HG03045 (cell line): Measurements from ENCODE around the gene FGF22.
"Not testable (repeated sequence)": the region's sequence is repeated elsewhere in the genome, so short reads cannot be mapped to it uniquely, and the experiment has no call there.

Experiments used
- ATAC-seq: cut with Tn5 transposase; IDR thresholded peaks from one replicate; pipeline ENCODE4 v1.9.1; 2021; ENCODE audit warnings: mild to moderate bottlenecking, moderate library complexity; ENCODE audit not compliant: unreplicated experiment

The FGF22 gene

DNA sequence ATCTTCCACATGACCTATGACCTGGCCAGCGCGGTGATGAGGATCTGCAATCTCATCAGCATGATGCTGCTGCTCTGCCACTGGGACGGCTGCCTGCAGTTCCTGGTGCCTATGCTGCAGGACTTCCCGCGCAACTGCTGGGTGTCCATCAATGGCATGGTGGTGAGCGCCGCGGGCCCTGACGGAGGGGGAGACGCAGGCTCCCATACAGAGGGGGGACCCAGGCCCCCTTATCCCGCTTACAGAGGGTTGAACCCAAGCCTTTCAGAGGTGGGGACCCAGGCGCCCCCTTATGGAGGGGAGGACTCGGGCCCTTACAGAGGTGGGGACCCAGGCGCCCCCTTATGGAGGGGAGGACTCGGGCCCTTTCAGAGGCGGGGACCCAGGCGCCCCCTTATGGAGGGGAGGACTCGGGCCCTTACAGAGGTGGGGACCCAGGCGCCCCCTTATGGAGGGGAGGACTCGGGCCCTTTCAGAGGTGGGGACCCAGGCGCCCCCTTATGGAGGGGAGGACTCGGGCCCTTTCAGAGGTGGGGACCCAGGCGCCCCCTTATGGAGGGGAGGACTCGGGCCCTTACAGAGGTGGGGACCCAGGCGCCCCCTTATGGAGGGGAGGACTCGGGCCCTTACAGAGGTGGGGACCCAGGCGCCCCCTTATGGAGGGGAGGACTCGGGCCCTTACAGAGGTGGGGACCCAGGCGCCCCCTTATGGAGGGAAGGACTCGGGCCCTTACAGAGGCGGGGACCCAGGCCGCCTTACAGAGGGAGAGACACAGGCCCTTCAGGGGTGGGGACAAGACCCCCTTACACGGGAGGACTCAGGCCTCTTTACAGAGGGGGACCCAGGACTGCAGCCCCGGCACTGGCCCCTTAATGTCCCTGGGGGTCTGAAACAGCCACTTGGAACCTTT lies 34.4 kb upstream of the FGF22 start:
- ATAC-seq: not testable (repeated sequence)

DNA sequence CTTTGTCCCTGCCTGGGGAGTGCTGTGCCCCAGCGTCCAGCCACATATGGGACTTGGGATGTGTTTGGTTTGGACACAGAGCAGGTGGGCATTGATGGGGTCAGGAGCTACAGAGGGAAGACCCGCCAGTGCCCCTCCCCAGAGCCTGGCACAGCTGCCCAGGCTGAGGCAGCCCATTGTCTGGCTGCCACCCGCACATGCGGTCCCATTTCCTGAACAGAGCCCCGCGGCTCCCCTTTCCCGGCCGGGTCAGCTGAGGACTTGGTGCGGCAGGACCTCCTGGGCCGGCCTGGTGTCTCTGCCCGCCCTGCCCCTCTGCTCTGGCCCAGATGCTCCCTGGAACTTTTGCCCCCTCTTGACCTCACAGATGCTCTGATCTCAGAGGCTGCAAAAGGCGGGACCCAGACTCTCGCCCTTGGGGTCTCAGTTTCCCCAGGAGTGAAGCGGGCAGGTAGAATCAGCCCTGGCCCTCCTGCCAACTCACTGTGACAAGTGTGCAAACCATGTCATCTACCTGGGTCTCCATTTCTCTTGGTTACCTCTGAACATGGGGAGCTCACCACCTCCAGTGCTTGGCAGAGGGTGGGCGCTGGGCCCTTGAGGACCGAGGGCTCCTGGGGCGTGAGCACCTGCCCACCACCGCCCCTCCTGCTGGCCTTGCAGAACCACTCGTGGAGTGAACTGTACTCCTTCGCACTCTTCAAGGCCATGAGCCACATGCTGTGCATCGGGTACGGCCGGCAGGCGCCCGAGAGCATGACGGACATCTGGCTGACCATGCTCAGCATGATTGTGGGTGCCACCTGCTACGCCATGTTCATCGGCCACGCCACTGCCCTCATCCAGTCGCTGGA lies 32.2 kb upstream of the FGF22 start:
- no peak for ATAC-seq

DNA sequence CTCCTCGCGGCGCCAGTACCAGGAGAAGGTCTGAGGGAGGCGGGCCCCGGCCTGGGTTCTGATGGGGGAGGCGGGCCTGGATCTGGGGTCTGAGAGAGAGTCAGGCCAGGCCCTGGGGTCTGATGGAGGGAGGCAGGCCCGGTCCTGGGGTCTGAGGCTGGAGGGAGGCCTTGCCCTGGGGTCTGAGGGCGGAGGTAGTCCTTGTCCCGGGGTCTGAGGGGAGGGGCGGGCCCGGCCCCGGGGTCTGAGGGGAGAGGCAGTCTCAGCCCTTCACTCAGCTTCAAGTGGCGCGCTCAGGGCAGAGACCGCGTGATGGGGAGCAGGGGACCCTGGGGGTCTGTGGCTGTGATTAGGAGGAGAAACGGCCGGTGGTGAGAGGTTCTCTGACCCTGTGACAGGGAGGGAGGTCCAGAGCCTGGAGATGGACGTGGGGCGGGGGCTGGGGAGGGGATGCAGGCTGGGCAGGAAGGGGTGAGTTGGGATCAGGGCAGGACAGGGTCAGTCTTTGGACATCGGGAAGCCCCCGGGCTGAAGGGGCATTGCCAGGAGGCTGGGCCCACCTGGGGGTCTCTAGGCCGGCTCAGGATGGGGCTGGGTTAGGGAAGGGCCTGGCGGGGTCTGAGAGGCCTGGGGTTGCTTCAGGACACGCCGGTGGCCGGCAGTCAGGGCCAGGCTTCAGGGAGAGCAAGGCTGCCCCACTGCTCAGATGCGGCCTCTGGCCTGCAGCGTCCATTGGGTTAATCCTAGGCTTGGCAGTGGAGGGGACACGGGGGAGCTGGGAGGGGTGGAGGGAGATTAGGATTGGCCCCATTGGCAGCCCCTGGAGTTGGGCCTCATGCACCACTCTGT lies 31.3 kb upstream of the FGF22 start:
- no peak for ATAC-seq

DNA sequence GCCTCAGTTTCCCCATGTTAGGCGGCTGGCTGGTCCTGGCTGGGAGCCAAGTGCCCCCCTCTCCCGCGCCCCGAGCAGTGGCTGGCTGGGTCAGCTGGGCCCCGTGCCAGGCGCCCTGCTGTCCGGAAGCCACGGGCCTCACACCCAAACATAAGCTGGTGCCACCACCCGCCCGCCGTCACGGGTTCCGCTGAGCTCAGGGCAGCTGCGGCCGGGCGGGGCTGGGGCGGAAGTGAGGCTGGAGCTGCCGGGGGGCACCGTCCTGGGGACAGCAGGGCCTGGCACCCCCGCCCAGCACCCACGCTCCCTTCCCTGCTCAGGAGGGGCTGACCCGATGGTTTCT lies 30.7 kb upstream of the FGF22 start:
- ATAC-seq: no peak

DNA sequence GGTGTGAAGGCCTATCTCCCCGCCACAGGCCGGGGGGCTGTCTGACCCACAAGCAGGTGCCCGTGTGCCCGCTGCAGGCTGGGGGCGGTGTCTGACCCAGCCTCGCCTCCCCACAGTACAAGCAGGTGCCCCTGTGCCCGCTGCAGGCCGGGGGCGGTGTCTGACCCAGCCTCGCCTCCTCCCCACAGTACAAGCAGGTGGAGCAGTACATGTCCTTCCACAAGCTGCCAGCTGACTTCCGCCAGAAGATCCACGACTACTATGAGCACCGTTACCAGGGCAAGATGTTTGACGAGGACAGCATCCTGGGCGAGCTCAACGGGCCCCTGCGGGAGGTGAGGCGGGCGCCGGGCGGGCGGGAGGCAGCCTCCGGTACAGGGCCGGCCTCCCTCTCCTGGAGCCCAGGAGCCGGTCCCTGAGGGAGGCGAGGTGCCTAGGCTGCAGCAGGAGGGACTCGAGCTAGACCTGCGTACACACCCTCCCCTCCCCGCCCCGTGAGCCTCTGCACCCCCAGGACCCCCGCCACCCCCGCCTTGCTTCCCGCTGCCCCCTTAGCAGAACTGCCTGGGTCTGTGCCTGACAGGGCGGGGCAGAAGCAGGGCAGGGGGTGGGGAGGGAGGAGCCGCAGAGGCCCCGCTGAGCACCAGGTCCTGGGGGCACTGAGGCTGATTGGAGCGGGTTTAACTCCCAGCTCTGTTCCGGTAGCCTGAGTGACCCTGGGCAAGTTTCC lies 29.4 kb upstream of the FGF22 start:
- no peak for ATAC-seq

DNA sequence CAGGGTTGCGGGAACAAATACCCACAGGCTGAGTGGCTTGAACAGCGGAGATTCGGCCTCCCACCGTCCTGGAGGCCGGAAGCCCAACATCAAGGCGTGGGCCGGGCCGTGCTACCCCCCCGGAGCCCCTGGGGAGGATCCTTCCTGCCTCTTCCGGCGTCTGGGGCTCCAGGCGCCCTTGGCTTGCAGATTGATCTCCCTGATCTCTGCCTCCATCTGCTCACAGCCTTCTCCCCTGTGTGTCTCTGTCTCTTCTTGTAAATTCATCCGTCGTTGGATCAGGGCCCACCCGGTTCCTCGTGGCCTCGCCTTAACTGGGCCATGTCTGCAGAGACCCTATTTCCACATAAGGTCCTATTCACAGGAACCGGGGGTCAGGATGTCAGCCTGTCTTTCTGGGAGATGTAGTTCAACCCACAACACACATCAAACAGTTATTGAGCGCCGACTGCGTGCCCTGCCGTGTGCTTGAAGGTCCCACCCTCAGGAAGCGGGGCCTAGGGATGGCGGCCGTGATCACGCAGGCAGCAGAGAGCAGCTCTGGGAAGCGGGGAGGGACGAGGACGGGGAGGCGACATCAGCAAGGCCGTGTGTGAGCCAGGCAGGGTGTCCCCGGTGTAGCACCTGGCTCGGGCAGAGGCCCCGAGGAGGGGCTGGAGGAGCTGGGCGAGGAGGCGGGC lies 28.7 kb upstream of the FGF22 start:
- no peak for ATAC-seq

DNA sequence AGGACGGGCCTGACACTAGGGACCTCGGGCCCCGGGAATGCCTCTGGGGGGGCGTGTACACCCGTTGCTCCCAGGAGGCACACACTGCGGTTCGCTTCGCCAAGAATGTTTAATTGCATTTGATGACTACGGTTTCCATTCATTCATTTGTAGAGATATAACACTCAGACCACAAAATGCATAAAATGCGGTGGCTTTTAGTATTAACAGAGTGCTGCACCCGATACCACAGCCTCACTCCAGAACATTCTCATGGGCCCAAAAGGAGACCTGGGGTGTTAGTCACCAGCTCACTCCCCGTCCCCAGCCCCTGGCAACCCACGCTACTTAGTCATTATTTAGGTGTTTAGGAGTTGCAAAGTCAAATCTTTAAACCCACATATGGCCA lies 28.2 kb upstream of the FGF22 start:
- no peak for ATAC-seq

DNA sequence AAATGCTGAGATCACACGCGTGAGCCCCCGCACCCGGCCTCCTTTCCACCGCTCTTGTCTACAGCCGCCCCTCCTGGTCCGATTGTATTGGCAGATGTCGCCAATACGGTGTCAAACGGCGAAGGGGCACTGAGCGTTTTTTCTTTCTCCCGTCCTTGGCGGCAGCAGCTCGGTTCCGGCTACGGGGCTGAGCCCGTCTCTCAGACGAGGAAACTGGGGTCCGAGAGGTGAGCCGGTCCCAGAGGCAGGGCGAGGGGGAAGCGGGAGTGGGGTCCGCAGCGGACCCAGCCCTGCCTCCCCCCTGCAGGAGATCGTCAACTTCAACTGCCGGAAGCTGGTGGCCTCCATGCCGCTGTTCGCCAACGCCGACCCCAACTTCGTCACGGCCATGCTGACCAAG lies 26.7 kb upstream of the FGF22 start:
- no peak for ATAC-seq

DNA sequence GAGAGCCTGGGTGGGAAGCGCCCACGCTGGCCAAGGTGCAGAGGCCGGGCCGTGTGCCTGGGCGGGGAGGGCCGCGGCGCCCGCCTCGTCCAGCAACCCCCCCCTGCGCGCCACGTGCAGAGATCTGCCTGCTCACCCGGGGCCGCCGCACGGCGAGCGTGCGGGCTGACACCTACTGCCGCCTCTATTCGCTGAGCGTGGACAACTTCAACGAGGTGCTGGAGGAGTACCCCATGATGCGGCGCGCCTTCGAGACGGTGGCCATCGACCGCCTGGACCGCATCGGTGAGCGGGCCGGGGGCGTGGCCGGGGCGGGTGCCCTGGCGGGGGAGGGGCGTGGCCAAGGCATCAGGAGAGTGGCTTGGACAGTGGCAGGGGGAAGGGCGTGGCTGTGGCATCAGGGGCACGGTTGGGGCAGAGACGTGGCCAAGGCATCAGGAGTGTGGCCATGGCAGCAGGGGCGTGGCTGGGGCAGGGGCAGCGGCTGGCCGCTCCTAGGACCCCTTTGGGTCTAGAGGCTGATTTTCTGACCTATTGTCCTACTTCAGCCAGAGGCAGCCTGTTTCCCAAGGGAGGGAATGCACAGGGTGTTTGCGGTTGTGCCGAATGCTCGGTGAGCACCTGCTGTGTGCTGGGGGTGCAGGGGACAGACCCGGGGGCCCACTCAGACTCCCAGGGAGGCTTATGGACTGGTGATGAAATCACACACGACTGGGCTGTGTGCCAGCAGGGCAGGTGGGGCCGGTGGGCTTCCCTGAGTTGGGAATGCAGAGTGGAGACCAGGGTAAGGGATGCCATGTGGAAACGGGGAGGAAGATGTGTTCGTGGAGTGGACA lies 25.7 kb upstream of the FGF22 start:
- no peak for ATAC-seq

DNA sequence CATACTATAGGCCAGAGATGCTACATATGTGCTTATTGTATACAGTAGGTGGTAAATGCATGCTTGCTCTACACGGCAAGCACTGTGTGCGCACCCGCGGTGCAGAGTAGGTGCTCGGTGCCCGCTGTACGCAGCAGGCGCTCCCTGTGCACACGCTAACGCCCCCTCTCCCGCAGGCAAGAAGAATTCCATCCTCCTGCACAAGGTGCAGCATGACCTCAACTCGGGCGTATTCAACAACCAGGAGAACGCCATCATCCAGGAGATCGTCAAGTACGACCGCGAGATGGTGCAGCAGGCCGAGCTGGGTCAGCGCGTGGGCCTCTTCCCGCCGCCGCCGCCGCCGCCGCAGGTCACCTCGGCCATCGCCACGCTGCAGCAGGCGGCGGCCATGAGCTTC lies 24.1 kb upstream of the FGF22 start:
- ATAC-seq: no peak

DNA sequence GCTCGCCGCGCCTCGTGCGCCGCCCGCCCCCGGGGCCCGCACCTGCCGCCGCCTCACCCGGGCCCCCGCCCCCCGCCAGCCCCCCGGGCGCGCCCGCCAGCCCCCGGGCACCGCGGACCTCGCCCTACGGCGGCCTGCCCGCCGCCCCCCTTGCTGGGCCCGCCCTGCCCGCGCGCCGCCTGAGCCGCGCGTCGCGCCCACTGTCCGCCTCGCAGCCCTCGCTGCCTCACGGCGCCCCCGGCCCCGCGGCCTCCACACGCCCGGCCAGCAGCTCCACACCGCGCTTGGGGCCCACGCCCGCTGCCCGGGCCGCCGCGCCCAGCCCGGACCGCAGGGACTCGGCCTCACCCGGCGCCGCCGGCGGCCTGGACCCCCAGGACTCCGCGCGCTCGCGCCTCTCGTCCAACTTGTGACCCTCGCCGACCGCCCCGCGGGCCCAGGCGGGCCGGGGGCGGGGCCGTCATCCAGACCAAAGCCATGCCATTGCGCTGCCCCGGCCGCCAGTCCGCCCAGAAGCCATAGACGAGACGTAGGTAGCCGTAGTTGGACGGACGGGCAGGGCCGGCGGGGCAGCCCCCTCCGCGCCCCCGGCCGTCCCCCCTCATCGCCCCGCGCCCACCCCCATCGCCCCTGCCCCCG lies 23.5 kb upstream of the FGF22 start:
- ATAC-seq: no peak

DNA sequence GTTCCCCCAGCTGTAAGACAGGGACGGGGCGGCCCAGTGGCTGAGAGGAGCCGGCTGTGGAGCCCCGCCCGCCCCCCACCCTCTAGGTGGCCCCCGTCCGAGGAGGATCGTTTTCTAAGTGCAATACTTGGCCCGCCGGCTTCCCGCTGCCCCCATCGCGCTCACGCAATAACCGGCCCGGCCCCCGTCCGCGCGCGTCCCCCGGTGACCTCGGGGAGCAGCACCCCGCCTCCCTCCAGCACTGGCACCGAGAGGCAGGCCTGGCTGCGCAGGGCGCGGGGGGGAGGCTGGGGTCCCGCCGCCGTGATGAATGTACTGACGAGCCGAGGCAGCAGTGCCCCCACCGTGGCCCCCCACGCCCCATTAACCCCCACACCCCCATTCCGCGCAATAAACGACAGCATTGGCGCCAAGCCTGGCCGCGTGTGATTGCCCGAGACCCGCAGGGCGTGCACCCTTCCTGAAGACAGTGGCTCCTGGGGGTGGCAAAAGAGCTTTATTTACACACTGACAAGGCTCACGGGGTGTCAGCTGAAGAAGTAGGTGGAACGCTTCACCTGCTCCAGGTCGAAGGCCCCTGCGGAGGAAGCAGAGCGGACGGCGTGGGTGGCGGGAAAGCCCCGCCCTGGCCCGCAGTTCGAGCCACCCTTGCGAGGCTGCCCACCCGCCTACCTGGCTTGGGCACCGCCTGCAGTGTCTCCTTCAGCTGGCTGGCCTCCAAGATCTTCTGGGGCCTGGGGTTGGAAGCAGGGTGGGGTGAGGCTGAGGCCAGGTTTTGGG lies 22.7 kb upstream of the FGF22 start:
- no peak for ATAC-seq

DNA sequence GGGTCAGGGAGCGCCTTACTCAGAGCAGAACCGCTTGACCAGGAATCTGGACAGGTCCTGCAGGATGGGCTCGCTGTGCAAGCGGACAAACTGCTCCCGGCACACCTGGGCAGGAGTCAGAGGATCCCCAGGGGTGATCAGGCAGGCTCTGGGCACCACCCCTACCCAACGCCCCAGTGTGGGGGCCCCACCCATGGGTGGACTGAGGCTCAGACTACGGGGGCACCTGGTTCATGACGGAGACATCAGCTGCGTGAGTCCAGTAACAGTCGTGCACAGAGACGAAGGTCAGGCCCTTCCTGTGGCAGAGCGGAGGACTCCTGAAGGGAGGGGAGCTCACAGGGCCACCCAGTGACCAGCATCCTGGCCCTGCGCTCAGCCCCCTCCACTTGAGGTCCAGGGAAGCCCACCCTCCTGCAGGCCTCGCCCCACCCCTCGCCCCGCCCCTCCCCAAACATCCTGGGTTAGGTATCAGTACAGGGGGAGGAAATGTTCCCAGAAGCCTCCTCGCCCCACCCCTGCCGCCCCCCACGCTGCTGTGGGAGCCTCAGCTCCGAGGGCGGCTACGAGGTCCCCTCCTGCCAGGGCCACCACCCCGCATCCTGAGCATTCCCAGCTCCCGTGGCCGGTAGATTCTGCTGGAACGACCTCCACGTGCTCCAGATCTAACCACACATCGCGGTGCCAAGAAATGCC lies 22.0 kb upstream of the FGF22 start:
- ATAC-seq: no peak

DNA sequence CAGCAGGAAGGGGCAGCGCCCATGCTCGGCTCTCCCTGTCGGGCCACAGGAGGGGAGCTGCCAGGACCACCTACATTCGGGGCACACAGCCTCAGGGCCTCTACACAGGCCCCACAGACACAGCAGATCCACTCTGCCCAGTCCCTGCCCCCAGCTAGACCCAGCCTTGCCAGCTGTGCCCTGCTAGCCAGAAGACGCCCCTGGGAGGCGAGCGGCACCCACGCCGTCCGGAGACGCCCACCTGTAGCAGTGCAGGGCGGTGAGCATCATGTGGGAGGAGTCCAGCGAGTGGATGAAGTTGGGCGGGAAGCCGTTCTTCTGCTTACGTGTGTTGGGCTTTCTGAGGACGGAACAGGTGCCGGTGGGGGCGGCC lies 21.4 kb upstream of the FGF22 start:
- ATAC-seq: no peak

DNA sequence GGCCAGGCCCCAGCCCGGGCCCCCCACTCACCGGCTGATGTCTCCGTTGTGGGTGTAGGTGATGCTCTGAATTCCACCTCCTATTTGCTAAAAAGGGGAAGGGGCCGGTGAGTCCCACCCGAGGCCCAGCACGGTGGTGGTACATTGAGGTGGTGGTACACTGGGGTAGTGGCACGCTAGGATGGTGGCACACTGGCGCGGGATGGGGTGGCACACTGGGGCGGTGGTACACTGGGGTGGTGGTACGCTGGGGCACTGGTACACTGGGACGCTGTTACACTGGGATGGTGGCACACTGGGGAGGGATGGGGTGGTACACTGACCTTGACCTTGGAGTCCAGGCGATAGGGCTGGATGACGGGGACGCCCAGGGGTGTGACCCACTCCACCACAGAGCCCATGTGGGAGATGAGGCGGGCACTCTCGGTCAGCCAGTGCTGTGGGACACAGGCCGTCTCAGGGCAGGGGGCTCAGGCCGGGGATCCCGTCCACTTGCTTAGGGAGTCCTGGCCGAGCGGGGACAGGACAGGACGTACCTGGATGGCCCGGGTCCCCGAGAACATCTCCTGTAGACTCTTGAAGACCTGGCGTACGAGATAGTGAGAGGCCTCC lies 20.9 kb upstream of the FGF22 start:
- ATAC-seq: no peak

DNA sequence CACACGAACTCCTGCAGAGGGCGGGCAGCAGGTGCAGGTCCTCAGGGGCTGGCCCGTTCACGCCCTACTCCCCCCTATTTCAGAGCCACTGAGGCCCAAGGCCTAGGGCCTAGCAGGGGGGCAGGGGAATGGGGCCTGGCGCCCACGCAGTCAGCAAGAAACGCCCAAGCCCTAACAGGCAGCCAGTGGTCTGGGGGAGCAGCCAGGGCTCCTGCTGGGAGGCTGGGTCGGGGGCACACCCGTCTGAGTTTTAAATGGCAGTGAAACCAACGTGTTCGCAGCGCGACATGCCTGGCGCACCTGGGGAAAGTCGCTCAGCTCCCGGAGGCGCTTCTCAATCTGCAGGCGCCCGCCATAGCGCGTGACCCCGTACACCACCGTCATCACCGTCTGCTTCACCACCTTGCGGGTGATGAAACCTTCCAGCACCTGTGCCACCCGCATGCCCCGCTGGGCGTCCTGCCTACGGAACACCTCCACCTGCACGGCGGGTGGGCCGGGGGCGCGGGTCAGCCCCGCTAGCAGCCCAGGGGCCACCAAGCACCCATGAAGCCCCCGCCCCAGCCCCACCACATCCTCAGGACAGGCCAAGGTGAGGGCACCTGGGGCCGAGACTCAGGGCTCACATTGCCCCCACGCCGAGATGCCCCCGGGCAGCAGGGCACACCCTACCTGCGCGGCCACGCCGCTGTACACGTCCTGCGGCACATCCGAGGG lies 20.2 kb upstream of the FGF22 start:
- no peak for ATAC-seq
